Activated CD8-positive, alpha-beta memory T cell treated with anti-CD3 and anti-CD28 coated beads, Interleukin-2, amount 50 U/mL, for 48 hours (primary cell): Measurements from ENCODE around the gene ACSL5.
"Not testable (repeated sequence)": the region's sequence is repeated elsewhere in the genome, so short reads cannot be mapped to it uniquely, and the experiment has no call there.

Source experiments
- DNase-seq: peaks from one replicate; pipeline ENCODE4 v3.0.0-alpha.2; 2020

Gene ACSL5

DNA sequence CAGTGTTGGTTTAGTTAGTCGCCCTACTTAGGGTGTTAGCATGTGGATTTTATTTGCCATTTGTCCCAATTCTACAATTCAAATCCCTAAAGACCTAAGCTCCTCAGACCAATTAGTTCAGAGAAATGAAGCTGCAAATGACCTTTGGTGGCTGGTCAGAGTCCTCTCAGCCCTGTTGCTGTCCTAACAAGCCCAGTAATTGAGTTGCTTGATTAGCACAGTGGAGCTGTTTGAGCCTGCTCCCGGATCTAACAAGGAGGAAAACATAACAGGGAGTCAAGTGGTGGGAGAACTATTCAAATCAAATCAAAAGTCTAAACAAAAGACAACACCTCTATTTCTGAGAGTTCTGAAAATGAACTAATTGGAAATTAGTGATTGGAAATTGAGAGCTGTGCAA lies 50.7 kb downstream of the ACSL5 start:
- no peak for DNase-seq

DNA sequence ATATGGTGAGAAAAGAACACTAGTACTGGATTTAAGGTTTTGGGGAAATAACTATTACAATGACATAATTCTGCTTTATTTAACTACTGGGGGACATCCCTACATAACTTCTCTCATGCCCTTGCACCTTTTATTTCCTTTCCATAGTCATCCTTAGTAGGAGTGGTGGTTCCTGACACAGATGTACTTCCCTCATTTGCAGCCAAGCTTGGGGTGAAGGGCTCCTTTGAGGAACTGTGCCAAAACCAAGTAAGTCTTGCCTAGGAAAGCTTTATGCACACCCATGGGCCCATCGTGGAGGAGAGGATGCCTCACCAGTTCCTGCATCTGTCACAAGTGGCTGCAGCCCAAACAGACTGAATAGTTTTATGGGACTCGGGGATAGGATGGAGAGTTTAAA lies 52.2 kb downstream of the ACSL5 start:
- DNase-seq = no peak

DNA sequence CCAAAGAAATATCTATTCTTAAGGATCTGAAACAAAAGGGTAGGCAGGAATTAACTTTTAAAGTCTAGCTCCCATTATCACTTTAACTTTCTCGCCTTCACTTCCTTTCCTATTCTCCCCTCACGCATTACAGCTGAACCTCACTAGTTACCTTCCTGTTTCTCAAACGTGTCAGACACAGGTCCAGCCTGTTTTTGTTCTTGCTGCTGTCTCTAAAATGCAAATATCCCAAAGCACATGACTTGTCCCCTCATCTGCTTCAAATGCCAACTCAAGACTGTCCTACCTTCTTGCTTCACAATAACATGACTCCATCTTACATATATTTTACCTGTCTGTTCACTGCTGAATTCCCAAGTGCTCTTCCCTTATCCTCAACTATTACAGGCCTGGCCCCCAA lies 55.2 kb downstream of the ACSL5 start:
- no peak for DNase-seq

DNA sequence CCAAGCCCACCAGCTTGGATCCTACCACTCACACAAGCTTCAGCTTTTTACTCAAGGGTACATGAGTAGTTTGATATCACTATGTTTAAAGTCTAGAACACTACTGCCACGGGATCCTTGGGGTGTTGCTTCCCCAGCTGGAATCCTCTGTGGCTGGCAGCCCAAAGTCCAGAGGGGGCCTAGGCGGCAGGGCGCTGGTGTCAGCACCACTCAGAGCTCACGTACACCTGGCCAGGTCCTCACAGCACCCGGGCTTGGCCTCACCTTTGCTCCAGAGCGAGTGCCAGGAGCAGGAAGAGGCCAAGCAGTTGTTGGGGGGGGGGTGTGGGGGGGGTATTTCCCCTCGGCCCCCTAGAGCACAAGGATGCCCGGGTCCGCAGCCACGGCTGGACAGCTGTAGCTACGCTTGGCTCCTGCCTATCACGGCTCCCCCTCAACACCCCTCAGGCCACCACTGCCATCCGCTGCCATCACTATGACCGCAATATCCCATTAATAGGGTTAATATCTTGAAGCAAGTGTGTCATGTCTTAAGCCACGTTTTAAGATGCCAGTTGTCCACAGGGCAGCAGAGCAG lies 55.8 kb downstream of the ACSL5 start:
- no peak for DNase-seq

DNA sequence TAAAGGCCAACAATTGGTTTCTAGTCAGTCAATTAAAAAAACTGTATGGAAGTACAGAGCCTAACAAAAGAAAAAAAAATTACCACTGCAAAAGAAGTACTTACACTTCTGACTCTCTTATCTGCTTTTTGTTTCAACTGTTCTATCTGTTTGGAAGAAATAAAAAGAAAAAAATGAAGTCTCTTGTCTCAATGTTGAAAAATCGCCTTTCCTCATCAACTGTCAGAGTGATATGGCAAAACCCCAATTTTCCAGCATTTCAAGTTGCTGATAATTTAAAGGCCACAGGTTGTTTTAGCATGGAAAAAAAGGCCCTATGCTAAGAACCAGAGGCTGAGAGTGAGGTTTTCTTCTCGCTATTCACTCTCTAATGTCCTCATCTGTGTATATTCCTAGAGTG lies 59.2 kb downstream of the ACSL5 start:
- DNase-seq = no peak

DNA sequence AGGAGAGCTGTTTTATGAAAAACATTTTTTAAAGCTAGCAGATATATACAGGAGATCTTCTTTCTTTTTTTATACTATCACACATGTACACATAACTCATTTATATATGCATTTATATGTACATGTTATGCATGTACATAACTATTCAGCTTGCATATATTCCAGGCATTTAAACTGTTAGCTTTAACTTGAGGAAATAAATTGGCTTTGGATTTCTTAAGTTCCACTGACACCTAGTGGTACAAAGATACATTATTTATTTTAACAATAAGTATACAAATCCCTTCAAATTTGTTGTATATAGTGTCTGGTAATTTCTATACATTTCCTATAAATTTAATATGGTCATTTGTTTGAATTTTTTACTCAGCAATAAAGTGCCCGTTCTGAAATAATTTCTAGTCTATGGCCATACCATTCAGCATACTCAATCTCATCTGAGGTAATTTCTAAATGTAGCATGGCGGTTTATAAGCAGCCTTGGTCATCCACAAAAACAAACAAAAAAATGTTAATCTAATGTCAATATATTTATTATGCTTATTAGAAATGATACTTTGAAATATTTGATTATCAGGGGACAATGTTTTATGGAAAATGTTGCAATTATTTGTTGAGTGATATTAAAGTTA lies 61.2 kb downstream of the ACSL5 start:
- DNase-seq = no peak

DNA sequence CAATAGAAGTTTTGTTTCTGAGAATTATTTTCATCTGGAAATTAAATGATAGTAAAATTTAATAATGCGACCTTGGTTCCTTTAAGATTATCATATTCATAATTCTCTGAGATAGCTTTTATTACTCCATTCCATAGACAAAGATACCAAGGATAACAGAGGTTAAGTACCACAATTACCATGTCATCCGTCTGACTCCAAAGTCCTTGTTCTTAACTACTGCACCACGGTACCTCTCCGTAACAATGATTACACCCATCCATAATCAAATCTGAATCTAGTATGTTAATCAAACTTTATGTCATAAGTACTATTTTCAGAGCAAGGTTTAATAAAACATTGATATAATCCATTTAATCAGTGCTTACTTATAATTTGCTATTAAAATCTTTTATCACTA lies 64.4 kb downstream of the ACSL5 start:
- DNase-seq = no peak

DNA sequence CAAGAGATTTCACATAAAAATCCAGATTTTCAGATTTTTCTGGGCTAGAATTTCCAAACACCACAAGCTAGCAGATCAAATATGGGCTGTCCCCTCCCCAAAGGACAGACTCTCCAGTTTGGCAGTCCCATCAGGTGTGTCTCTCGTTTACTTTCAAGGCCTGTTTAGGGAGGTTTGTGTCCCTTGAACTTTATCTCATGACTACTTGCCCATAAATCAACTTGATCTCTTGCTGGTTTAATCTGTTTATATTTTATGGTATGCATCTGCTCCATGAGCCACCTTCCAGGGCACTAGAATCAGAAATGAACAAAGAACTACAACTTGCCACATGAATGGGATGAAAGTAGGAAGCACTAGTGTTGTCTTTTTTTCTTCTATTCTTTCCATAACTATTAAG lies 67.6 kb downstream of the ACSL5 start:
- DNase-seq = no peak

DNA sequence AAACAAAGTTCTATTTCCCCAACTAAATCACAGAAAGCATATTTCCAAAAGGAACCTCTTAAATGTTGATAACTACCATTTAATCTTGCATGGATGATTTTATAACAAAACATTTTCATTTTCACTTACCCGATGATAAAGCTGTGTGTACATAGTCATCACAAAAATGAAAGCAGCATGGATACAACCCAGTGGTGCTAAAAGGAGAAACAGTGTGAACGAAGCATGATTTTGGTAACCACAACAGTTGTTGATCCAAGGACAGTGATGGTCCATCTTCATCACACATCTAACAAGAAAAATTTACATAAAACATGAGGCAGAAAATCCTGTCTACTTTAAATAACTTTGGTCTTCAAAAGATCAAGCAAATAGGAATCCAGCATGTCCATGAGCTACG lies 68.1 kb downstream of the ACSL5 start:
- DNase-seq = no peak

DNA sequence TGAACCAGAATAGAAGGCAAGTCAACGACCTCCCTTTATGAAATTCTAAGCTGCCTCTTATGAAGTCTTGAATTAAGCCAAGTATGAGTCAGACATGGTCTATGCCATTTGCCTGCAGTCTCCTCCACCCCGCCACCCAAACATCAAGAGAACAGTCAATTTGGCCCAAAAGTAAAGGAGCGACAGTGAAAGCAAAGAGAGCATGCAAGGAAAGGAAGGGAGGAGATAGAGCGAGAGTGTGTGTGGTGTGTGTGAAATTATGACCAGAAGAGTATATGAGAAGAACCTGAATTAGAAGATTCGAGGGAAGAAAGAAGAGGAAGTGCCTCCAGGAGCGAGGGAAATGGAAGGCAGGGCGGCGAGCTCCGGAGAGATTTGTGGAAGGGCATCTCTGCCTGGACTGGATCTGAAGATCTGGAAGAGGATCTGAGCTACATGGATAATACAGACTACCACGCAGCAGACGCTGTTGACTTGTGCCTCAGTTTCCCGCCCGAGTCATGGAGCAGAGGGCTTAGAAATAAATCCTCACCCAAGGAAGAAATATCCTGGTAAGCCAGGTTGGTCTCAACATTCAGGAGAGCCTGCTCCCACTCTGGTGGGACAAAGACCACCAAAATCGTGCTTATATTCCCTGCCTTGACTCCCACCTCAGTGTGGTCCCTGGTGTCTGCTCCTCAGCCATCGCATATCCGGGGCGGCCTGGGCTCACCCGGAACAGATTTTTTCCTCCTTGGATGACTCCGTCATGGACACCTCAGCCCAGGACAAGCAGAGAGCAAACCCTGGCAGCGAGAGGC lies 72.3 kb downstream of the ACSL5 start:
- DNase-seq = no peak

DNA sequence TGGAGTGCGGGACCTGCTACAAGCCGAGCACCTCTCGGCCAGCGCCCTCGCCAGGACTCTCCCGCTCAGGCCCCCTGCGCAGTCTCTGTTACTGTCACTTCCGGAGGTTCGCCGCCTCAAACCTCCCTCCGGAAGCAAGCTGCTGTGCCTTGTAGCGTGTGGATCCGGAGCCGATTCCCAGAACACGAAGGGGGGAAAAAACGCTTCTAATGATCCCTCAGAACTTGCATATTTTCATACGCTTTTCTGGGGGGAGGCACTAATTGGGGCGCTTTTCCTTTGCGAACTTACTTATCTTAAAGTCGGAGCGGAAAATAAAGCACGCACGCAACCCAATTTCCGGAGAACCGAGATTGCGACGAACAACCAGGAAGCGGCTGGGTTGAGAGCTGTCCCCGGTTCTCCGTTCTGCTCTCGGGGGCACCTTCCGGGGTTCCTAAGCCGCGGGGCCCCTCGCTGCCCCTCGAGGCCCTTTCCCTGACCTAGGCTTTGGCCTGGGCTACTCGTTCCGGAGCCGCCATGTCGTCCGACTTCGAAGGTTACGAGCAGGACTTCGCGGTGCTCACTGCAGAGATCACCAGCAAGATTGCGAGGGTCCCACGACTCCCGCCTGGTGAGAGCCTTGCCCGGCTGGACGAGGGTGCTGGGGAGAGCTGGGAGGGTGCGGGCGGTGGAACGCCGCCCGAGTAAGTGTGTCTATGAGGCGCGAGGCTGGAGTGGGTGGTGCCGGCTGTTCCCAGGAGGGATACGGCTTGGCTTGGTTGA lies 73.1 kb downstream of the ACSL5 start, which contains the start of the genes VTI1A and ZDHHC6:
TSS of gene VTI1A (plus strand) at position 361 of the 765 bp plus-strand sequence. CDS start at position 520, 159 bp downstream.
TSS of gene ZDHHC6 (minus strand) at position 60 of the 765 bp plus-strand sequence. CDS start 1,478 bp downstream, outside the sequence.
- DNase-seq = peak; percentile 90

DNA sequence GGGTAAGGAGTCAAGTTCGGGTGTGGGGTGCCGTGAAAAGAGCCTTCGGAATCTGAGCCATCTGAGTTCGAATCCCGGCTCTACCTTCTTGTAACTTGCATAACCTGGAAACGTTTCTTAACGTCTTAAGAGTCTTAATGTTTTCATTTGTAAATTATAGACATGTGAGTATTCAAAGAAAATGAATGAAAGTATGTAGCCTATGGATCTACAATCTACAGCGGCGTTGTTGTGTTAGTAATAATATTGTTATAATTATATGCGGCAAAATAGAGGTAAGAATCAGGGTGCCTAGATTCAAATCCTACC lies 73.7 kb downstream of the ACSL5 start:
- DNase-seq = no peak

DNA sequence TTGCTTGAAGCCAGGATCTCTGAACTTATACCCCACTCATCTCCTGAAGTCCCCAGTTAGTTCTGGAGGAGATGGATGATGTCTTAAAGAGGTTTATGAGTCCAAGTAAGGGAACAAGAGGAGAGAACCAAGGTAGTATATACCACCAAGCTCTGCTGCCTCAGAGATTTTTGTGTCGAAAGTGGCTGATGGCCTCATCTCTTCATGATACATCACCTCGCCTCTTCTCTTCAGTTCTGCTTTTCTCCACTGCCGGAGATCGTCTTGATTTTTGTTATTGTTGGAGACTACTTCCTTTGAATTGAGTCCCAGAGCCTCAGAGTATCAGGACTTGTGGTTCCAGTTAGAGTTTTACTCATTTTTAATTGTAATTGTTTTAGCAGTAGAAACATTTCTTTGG lies 75.0 kb downstream of the ACSL5 start:
- no peak for DNase-seq

DNA sequence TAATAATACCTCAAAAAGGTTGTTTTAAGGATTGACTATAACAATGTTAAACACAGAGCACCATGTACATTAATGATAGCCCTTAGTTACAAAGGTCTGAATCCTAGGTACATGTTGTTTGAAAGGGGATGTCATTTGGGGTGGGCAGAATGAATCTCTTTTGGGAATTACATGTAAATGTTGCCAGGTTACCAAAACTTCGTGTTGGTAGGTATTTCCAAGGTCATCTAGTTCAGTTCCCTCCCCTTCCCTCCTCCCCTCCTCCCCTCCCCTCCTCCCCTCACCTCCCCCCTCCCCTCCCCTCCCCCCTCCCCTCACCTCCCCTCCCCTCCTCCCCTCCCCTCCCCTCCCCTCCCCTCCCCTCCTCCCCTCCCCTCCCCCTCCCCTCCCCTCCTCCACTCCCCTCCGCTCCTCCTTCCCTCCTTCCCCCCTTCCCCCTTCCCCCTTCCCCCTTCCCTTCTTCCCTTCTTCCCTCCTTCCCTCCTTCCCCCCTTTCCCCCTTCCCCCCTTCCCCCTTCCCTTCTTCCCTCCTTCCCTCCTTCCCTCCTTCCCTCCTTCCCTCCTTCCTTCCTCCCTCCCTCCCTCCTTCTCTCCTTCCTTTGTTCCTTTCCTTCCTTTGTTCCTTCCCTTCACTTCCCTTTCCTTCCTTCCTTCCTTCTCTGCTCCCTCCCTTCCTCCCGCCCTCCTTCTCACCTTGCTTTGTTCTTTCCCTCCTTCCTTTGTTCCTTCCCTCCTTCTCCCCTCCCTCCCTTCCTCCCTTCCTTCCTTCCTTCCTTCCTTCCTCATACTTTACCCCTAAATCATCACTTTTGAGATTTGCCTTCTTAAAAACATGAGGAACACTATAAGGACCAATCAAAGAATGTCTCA lies 81.2 kb downstream of the ACSL5 start:
- no peak for DNase-seq

DNA sequence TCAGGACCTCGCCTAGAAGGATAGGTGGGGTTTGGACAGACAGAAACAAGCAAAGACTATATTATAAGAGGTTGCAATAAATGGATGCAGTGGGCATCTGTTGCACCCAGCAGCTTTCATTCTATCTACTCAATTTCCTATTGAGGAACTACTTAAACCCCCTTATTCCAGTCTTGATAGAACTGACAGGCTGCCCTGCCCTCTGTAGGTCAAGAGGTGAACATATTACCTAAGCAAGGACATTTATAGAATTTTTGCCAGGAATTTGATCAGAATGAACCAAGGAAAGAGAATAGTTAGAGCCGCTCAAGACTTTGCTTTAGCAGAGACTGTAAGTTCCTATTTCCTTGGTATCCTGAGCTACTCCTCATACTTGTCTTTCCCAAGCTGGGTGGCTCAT lies 82.6 kb downstream of the ACSL5 start:
- no peak for DNase-seq

DNA sequence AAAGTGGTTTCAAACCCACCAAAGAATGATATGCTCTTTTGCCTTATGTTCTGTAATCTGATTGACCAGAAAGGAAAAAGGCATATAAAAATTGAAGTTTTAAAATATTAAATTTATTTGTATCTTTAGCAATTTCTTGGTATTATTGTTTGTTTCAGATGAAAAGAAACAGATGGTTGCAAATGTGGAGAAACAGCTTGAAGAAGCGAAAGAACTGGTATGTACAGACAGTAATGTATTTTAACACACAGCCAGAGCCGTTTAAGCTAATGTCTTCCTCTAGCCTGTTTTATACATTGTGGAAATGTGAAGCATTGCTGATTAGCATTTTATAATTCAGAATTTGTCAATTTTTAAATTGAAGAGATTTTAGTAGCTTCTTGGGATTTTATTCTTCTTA lies 86.5 kb downstream of the ACSL5 start:
- no peak for DNase-seq

DNA sequence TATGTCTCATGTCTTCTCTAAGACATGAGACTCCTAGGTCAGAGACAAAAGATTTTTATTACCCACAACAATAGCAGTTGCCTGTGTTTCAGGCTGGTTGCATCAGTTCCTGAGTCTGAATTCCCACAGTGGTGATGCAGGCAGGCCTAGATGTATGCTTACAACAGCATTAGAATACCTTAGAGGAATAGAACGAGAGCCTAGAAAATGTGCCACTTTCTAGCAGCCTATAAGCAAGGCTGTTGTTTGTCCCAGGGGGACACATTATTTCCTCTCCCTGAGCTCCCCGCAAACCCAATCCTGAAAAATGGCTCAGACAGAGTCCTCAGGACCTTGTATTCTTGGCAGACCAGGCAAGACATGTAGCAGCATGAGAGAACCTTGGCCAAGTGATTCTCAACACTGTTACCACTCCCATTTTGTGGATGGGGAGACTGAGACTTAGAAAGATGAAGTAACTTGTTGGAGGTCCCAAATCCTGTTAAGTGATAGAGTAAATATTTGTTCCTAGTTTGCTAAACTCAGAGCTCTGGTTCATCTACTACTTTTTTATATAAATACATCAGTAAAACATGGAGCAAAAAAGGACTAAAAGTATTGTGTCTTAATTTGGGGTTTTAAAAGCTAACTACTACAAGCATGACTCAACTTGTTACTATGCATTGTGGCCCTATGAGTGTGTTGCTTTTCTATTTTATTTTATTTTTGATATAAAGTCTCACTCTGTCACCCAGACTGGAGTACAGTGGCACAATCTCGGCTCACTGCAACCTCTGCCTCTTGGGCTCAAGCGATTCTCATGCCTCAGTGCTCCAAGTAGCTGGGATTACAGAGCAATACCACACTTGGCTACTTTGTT lies 87.3 kb downstream of the ACSL5 start:
- peak; percentile 56 for DNase-seq

DNA sequence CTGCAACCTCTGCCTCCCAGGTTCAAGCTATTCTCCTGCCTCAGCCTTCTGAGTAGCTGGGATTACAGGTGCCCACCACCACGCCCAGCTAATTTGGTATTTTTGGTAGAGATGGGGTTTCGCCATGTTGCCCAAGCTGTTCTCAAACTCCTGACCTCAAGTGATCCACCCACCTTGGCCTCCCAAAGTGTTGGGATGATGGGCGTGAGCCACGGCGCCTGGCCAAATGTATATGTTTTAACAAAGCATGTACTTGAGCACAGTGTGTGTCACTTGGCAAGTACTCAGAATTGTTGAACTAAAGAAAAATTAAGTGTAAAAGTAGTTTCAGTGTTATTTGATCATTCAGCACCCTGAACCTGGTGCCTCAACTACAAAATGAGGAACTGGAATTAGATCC lies 90.2 kb downstream of the ACSL5 start:
- DNase-seq = not testable (repeated sequence)

DNA sequence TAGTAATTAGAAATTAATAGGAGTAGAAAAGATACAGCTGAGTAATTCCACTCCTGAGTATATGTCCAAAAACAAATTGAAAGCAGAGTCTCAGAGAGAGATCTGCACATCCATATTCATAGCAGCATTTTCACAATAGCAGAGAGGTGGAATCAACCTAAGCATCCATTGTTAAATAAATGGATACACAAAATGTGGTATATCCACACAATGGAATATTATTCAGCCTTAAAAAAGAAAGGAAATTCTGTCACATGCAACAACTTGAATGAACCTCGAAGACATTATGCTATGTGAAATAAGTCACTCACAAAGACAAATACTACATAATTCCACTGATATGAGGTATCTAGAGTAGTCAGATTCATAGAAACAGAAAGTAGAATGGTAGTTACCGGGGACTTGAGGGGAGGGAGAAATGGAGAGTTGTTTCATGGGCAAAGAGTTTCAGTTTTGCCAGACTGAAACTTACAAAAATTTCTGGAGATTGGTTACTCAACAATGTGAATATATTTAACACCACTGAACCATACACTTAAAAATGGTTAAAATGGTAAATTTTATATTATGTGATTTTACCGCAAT lies 91.5 kb downstream of the ACSL5 start:
- no peak for DNase-seq

DNA sequence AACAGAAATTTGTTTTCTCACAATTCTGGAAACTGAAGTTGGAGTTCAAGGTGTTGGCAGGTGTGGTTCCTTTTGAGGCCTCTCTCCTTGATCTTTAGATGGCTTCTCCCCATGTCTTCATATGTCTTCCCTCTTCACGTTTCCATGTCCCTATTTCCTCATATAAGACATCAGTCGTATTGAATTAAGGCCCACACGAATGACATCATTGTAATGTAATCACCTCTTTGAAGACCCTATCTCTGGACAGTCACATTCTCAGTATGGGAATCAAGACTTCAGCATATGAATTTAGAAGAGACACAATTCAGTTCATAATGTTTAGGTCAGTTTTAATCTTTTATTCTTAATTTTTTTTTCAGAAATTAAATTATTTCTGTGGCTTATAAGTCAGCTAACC lies 92.9 kb downstream of the ACSL5 start:
- DNase-seq = no peak

DNA sequence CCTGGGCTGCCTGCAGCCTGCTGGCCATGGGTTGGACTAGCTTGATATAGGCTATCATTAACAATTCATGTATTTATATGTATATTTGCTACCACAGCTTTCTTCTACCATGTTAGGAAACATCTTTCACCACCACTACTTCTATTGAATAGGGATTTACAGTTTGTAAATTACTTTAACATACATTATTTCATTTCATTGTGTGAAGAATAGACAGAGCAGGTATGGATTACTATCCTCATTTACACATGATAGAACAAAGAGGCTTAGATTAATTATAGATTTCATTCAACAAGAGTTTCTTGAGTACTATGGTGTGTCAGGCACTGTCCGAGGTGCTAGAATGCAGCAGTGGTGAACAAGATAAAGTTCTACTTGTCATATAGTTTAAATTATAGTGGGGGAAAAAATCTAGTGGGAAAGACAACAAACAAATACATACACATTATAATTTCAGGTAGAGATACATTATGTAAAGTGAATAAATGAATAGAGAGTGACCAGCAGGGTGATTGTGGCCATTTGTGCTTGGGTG lies 93.7 kb downstream of the ACSL5 start:
- DNase-seq = no peak
